Measurements from ENCODE around the gene PYM1. TPM values are rescaled to one million over a fixed set of nuclear protein-coding genes. Genes with fewer than 3 reads are reported as not detected.
"Not testable (repeated sequence)": the region's sequence is repeated elsewhere in the genome, so short reads cannot be mapped to it uniquely, and the experiment has no call there.

The PYM1 gene
- total RNA-seq, 2 donors from 2014 or later: 18.6 to 19.6 TPM

- intact Hi-C loops (cut with DNase I): loop anchor here (2.0 to 5.0 kb wide), 2 partner anchors 69 to 94 kb away; no protein-coding TSS in a partner anchor
Measured at GRCh38 chr12:55925870-55926737, 1.6 kb downstream of the PYM1 start.

GRCh38 chr12:55925371-55925770 lies 2.3 kb downstream of the PYM1 start:
- no peak for DNase-seq (ENCODE audit: low spot score)
- intact Hi-C loops (cut with DNase I): loop anchor here (2.0 to 5.0 kb wide), 2 partner anchors 69 to 93 kb away; no protein-coding TSS in a partner anchor

More at GRCh38 chr12:55925870-55926737, 1.6 kb downstream of the PYM1 start:
- no peak for DNase-seq (ENCODE audit: low spot score)

DNA sequence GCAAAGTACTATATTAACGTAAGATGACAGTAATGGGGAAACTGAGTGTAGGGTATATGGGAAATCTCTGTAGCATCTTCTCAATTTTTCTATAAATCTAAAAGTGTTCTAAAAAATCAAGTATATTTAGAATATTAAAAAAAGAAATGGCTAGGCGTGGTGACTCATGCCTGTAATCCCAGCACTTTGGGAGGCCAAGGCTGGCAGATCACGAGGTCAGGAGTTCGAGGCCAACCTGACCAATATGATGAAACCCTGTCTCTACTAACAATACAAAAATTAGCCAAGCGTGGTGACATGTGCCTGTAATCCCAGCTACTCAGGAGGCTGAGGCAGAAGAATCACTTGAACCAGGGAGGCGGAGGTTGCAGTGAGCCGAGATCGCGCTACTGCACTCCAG lies 4.0 kb downstream of the PYM1 start:
- intact Hi-C loops (cut with DNase I): loop anchor here in 1 of 2 donors (2.0 kb wide), 1 partner anchor 71 kb away; no protein-coding TSS in a partner anchor

GRCh38 chr12:55922126-55922525 lies 5.6 kb downstream of the PYM1 start:
- intact Hi-C loops (cut with DNase I): no loop called here
- DNase-seq (ENCODE audit: low spot score): no peak

More for the DNA sequence above, 4.0 kb downstream of the PYM1 start:
- not testable (repeated sequence) for DNase-seq (ENCODE audit: low spot score)

- intact Hi-C loops (cut with DNase I); DNase-seq (ENCODE audit: low spot score): not testable (repeated sequence)
Measured at GRCh38 chr12:55919032-55919431, 8.7 kb downstream of the PYM1 start.

- DNase-seq (ENCODE audit: low spot score): no peak
- intact Hi-C loops (cut with DNase I): no loop called here
Measured at GRCh38 chr12:55915482-55915859, 12.2 kb downstream of the PYM1 start.

GRCh38 chr12:55912908-55913307 lies 14.8 kb downstream of the PYM1 start:
- intact Hi-C loops (cut with DNase I): no loop called here
- DNase-seq (ENCODE audit: low spot score): no peak

DNA sequence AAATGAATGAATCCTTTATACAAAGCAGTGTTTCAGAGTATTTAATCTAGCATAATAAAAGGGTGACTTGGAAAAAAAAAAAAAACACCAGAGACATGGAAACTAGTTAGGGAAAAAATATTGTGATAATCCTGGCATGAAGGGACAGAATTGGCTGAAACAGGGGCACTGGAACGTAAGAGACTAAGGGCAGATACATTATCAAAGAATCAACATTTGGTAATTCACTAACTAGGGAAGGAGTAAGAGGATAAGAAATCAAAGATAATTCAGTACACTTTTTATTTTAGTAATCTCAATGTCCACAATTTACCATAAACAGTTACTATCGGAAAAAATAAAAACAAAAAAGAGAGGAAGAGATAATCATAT lies 18.2 kb downstream of the PYM1 start:
- DNase-seq (ENCODE audit: low spot score): no peak
- intact Hi-C loops (cut with DNase I): no loop called here

GRCh38 chr12:55908726-55909512 lies 18.8 kb downstream of the PYM1 start:
- DNase-seq (ENCODE audit: low spot score): no peak
- intact Hi-C loops (cut with DNase I): no loop called here

DNA sequence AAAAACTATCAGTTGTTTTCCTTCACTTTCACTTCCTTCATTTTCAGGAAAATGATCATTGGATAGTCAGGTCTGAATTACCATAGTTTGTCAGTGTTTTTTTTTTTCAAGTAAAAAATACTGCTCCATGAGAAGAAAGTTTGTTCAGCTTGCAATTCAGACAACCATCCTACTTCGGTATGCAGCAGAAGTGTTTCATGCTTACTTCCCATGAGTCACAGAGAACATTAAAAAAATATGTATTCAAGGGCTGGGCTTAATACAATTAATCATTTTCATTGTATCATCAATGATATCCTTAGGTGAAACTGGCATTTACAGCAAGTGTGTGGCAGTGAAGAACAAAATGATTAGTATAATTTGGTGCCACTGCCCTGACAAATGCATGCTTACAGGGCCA lies 21.6 kb downstream of the PYM1 start:
- intact Hi-C loops (cut with DNase I): no loop called here
- no peak for DNase-seq (ENCODE audit: low spot score)

DNA sequence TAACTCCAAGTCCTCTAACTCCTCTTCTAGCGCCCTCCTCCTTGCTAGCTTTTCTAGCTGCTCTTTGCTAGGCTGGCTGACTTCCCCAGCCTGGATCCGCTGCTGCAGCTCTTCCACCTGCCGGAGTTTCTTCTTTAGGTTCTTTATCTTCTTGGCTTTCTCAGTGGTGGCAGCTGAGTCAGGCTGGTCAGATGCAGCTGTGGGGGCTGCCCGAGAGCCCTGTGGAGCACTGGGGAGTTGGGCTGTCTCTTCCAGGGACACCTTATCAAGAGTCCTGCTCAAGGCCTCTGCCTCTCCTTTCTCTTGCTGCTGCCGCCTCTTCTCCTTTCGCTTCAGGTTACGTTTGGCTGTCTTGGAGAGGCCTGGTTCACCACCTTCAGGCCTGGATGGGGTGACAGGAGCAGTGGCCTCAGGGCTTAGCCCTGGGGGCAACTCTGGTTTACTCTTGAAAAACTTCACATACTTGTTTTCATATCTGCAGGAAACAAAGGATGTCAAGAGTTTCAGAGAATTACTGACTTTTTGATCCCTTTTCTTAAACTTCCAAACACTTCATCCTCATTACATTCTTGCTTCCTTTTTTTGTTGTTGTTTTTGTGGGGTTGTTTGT lies 25.7 kb downstream of the PYM1 start:
- intact Hi-C loops (cut with DNase I): no loop called here
- no peak for DNase-seq (ENCODE audit: low spot score)

DNA sequence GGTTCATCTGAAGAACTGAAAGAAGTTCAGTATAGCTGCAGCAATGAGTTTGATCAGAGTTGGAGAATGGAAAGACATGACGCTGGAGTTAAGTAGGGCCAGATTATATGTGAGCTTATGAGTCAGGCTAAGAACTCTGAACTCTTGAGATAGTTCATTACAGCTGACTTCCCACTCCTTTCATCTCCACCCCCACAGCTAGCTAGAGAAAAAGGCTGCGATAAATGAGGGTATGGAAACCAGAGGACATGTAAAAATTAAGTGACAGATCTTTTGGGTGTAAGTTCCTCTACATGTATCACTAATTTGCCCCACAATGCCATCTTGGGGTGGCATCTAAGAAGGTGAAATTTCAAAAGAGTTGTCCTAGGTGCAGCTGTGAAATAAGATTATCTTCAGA lies 28.6 kb downstream of the PYM1 start:
- intact Hi-C loops (cut with DNase I): no loop called here
- DNase-seq (ENCODE audit: low spot score): no peak

DNA sequence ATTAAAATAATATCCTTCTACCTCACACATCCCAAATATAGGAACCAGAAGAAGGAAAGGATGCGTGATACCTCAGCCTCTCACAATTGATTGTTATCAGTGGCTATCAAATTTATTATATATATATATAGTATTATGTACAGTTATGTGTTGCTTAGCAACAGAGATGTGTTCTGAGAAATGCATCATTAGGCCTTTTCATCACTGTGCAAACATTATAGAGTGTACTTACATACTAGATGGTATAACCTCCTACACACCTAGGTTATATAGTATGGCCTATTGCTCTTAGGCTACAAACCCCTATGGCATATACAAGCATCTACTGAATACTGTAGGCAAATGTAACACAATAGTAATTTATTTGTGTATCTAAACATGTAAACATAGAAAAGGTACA lies 34.0 kb downstream of the PYM1 start:
- DNase-seq (ENCODE audit: low spot score): no peak
- intact Hi-C loops (cut with DNase I): no loop called here

- intact Hi-C loops (cut with DNase I): no loop called here
- DNase-seq (ENCODE audit: low spot score): no peak
Measured at GRCh38 chr12:55891310-55891709, 36.4 kb downstream of the PYM1 start.

- no peak for DNase-seq (ENCODE audit: low spot score)
- intact Hi-C loops (cut with DNase I): no loop called here
Measured at GRCh38 chr12:55885113-55885512, 42.6 kb downstream of the PYM1 start.

GRCh38 chr12:55877824-55878223 lies 49.9 kb downstream of the PYM1 start:
- intact Hi-C loops (cut with DNase I): no loop called here
- no peak for DNase-seq (ENCODE audit: low spot score)

- intact Hi-C loops (cut with DNase I): no loop called here
- no peak for DNase-seq (ENCODE audit: low spot score)
Measured at GRCh38 chr12:55875704-55876467, 51.8 kb downstream of the PYM1 start.

- intact Hi-C loops (cut with DNase I): no loop called here
- no peak for DNase-seq (ENCODE audit: low spot score)
Measured at GRCh38 chr12:55874443-55874842, 53.3 kb downstream of the PYM1 start.

- intact Hi-C loops (cut with DNase I); DNase-seq (ENCODE audit: low spot score): not testable (repeated sequence)
Measured at GRCh38 chr12:55866454-55867004, 61.2 kb downstream of the PYM1 start.

Measured in posterior vena cava (tissue), 2 donors.